Liver (tissue), 9 donors: ENCODE measurements around the gene BRCA2. TPM values are rescaled to one million over a fixed set of nuclear protein-coding genes. Genes with fewer than 3 reads are reported as not detected.

Experiments used
- DNase-seq: peaks from one replicate; pipeline ENCODE4 v3.0.0-alpha.2; 2017; ENCODE audit warnings: low spot score
- H3K27ac ChIP-seq, 2 donors: one replicate each; pipeline ENCODE4 v1.7.0; 2013; ENCODE audit warnings: inconsistent platforms in 2 of 2, low read length in 2 of 2, control low read depth in 1 of 2, low read depth in 1 of 2, mild to moderate bottlenecking in 1 of 2
- H3K27me3 ChIP-seq, 4 donors: one replicate each; pipeline versions ENCODE4 v1.6.1 to v1.7.0; 2013; ENCODE audit warnings: low read length in 3 of 4, inconsistent platforms in 1 of 4, mild to moderate bottlenecking in 1 of 4, moderate library complexity in 1 of 4; ENCODE audit not compliant: control insufficient read depth in 4 of 4, insufficient read depth in 4 of 4
- H3K36me3 ChIP-seq, 4 donors: one replicate each; pipeline versions ENCODE4 v1.6.1 to v1.7.0; 2013; ENCODE audit warnings: low read length in 3 of 4, mild to moderate bottlenecking in 3 of 4, low read depth in 1 of 4, moderate library complexity in 1 of 4; ENCODE audit not compliant: control insufficient read depth in 4 of 4, insufficient read depth in 3 of 4
- H3K4me1 ChIP-seq, 4 donors: one replicate each; pipeline versions ENCODE4 v1.6.1 to v1.7.0; 2013; ENCODE audit warnings: low read length in 3 of 4, mild to moderate bottlenecking in 3 of 4, moderate library complexity in 1 of 4; ENCODE audit not compliant: control insufficient read depth in 4 of 4, insufficient read depth in 4 of 4
- H3K4me3 ChIP-seq, 3 donors: one replicate each; pipeline versions ENCODE4 v1.6.1 to v1.7.0; 2013; ENCODE audit warnings: low read length in 3 of 3, control low read depth in 1 of 3, low read depth in 1 of 3, mild to moderate bottlenecking in 1 of 3
- H3K9ac ChIP-seq, 2 donors: one replicate each; pipeline ENCODE4 v1.7.0; 2013; ENCODE audit warnings: low read length in 2 of 2, mild to moderate bottlenecking in 2 of 2, moderate library complexity in 2 of 2, control low read depth in 1 of 2, low read depth in 1 of 2
- H3K9me3 ChIP-seq, 4 donors: one replicate each; pipeline versions ENCODE4 v1.6.1 to v1.7.0; 2013; ENCODE audit warnings: low read length in 3 of 4; ENCODE audit not compliant: control insufficient read depth in 4 of 4
- ATF3 ChIP-seq: IDR thresholded peaks from 2 replicates; pipeline ENCODE4 v1.6.1; 2016; ENCODE audit warnings: antibody characterized with exemption
- CTCF ChIP-seq: fragments of 150-350 bp; IDR thresholded peaks from 2 replicates; pipeline ENCODE4 v1.5.1; 2017; ENCODE audit warnings: improper control_type of control experiment, low read depth, low read length; ENCODE audit not compliant: missing input control
- EGR1 ChIP-seq, 2 donors: IDR thresholded peaks; 2 replicates each; pipeline ENCODE4 v1.6.1; 2016 to 2018; ENCODE audit warnings: antibody characterized with exemption in 2 of 2, low read depth in 2 of 2
- FOXA1 ChIP-seq: IDR thresholded peaks from 2 replicates; pipeline ENCODE4 v1.6.1; 2016; ENCODE audit warnings: antibody characterized with exemption
- FOXA2 ChIP-seq: IDR thresholded peaks from 2 replicates; pipeline ENCODE4 v1.6.1; 2016; ENCODE audit warnings: antibody characterized with exemption
- GABPA ChIP-seq, 2 donors: IDR thresholded peaks in 1 of 2; conservative IDR thresholded peaks in 1 of 2; 2 replicates each; pipeline ENCODE4 v1.6.1; 2016; ENCODE audit warnings: antibody characterized with exemption in 2 of 2, mild to moderate bottlenecking in 1 of 2, moderate library complexity in 1 of 2
- HNF4A ChIP-seq, 2 donors: conservative IDR thresholded peaks; 2 replicates each; pipeline ENCODE4 v1.6.1; 2016; ENCODE audit warnings: antibody characterized with exemption in 2 of 2, mild to moderate bottlenecking in 2 of 2
- HNF4G ChIP-seq: IDR thresholded peaks from 2 replicates; pipeline ENCODE4 v1.6.1; 2016; ENCODE audit warnings: antibody characterized with exemption
- JUND ChIP-seq, 2 donors: IDR thresholded peaks; 2 replicates each; pipeline ENCODE4 v1.6.1; 2016; ENCODE audit warnings: antibody characterized with exemption in 2 of 2
- MAX ChIP-seq: IDR thresholded peaks from 2 replicates; pipeline ENCODE4 v1.6.1; 2016; ENCODE audit warnings: antibody characterized with exemption
- NR2F2 ChIP-seq: IDR thresholded peaks from 2 replicates; pipeline ENCODE4 v1.6.1; 2016; ENCODE audit warnings: antibody characterized with exemption
- RAD21 ChIP-seq, 2 donors: IDR thresholded peaks; 2 replicates each; pipeline ENCODE4 v1.6.1; 2016; ENCODE audit warnings: antibody characterized with exemption in 2 of 2, mild to moderate bottlenecking in 2 of 2
- REST ChIP-seq: IDR thresholded peaks from 2 replicates; pipeline ENCODE4 v1.6.1; 2016; ENCODE audit warnings: antibody characterized with exemption, mild to moderate bottlenecking
- RXRA ChIP-seq, 2 donors: IDR thresholded peaks; 2 replicates each; pipeline ENCODE4 v1.6.1; 2017 to 2018; ENCODE audit warnings: antibody characterized with exemption in 2 of 2, mild to moderate bottlenecking in 1 of 2
- SP1 ChIP-seq: IDR thresholded peaks from 2 replicates; pipeline ENCODE4 v1.6.1; 2018; ENCODE audit warnings: antibody characterized with exemption, mild to moderate bottlenecking
- TAF1 ChIP-seq: conservative IDR thresholded peaks from 2 replicates; pipeline ENCODE4 v1.6.1; 2016; ENCODE audit warnings: antibody characterized with exemption, mild to moderate bottlenecking
- YY1 ChIP-seq: IDR thresholded peaks from 2 replicates; pipeline ENCODE4 v1.6.1; 2016; ENCODE audit warnings: antibody characterized with exemption, mild to moderate bottlenecking
- ZBTB33 ChIP-seq: IDR thresholded peaks from 2 replicates; pipeline ENCODE4 v1.6.1; 2016; ENCODE audit warnings: antibody characterized with exemption
- WGBS: extraction: QIAGEN DNeasy Blood & Tissue Kit; methylation state at CpG from one replicate; pipeline ENCODE4 v1.1.7; 2013; 5-methylcytosine and 5-hydroxymethylcytosine counted together
- polyA plus RNA-seq, 2 donors: library from polyadenylated mRNA; stranded (reverse) in 1 of 2; unstranded in 1 of 2; fragments of 200-250 nt in 1 of 2; fragments of >200 nt in 1 of 2; fragmentation: Nextera tagmentation in 1 of 2; extraction: Ambion mirVana in 1 of 2; gene quantifications; one replicate each; pipeline versions ENCODE4 v1.2.1 to v1.2.3, GENCODE V29; 2013 to 2015
- total RNA-seq, 2 donors: library from RNA; depleted of rRNA; stranded (reverse); fragments of >200 nt; gene quantifications; one replicate each; pipeline ENCODE4 v1.2.3, GENCODE V29; 2014
- donor health status: healthy.
- donor health status: healthy.
- donor health status: healthy.
- donor health status: healthy.
- donor health status: healthy.

BRCA2 gene
- total and polyA plus RNA-seq, 4 donors, result 0.39 to 10.8 (median 0.86) TPM

GRCh38 chr13:32298695-32299094 lies 16.6 kb upstream of the BRCA2 start:
- Histone ChIP-seq H3K27me3 (no peaks in the 10 kb centered on the region), H3K9me3 (no peaks in the 10 kb centered on the region), H3K9ac (no peak overlapping the region), H3K4me3 (no peak overlapping the region), H3K27ac (peak overlapping the region in 1 of 2 donors; percentile 35), H3K4me1 (peaks cover 2 to 9% (median 6%) of the 10 kb centered on the region in 4 donors), H3K36me3 (peaks cover 3 to 19% (median 7%) of the 10 kb centered on the region in 4 donors)
- WGBS, result 46% methylated on average over 6 of the region's 6 CpGs
- TF ChIP-seq NR2F2, result no peak
- TF ChIP-seq TAF1, result no peak
- TF ChIP-seq HNF4A (conservative IDR thresholded peaks at IDR 0.05), result peak; percentile 92 to 94
- TF ChIP-seq MAX, result no peak
- no peak for TF ChIP-seq GABPA (IDR thresholded peaks at IDR 0.05 in 1 of 2, conservative IDR thresholded peaks at IDR 0.05 in 1 of 2)
- TF ChIP-seq HNF4G, result peak; percentile 72
- no peak for TF ChIP-seq ATF3
- no peak for TF ChIP-seq FOXA2
- peak; percentile 56 for TF ChIP-seq REST
- no peak for TF ChIP-seq CTCF
- peak; percentile 86 for TF ChIP-seq SP1
- no peak for TF ChIP-seq FOXA1
- no peak for TF ChIP-seq EGR1 (IDR thresholded peaks at IDR 0.05; ENCODE audit: low read depth in 2 of 2)
- peak in 1 of 2 donors; percentile 38 for TF ChIP-seq JUND (IDR thresholded peaks at IDR 0.05)
- no peak for TF ChIP-seq ZBTB33
- TF ChIP-seq YY1, result peak; percentile 74
- peak in 1 of 2 donors; percentile 38 for TF ChIP-seq RAD21 (IDR thresholded peaks at IDR 0.05)
- TF ChIP-seq RXRA (IDR thresholded peaks at IDR 0.05), result peak; percentile 67 to 81
- DNase-seq, result no peak
